22Rv1 (cell line): ENCODE results near the gene KLHL18.

Experiments used
- ZFX ChIP-seq: fragments of 450-650 bp; IDR thresholded peaks from 2 replicates; pipeline ENCODE4 v1.6.1; 2017; ENCODE audit warnings: antibody characterized with exemption, borderline replicate concordance
- TF ChIP-seq, protein P1 (sequence below): fragments of 450-650 bp; IDR thresholded peaks from 2 replicates; pipeline ENCODE4 v1.5.1; 2017; ENCODE audit warnings: mild to moderate bottlenecking

- TF ChIP-seq, protein P1, sequence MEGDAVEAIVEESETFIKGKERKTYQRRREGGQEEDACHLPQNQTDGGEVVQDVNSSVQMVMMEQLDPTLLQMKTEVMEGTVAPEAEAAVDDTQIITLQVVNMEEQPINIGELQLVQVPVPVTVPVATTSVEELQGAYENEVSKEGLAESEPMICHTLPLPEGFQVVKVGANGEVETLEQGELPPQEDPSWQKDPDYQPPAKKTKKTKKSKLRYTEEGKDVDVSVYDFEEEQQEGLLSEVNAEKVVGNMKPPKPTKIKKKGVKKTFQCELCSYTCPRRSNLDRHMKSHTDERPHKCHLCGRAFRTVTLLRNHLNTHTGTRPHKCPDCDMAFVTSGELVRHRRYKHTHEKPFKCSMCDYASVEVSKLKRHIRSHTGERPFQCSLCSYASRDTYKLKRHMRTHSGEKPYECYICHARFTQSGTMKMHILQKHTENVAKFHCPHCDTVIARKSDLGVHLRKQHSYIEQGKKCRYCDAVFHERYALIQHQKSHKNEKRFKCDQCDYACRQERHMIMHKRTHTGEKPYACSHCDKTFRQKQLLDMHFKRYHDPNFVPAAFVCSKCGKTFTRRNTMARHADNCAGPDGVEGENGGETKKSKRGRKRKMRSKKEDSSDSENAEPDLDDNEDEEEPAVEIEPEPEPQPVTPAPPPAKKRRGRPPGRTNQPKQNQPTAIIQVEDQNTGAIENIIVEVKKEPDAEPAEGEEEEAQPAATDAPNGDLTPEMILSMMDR, result no peak
- no peak for TF ChIP-seq ZFX
Observed at GRCh38 chr3:47310391-47310790, 27.6 kb downstream of the KLHL18 start.
